Prostate gland (tissue), 2 donors: ENCODE measurements around the gene FAM162A.

Experiments used
- POLR2A ChIP-seq: fragments of 450-650 bp; IDR thresholded peaks from one replicate; pipeline ENCODE4 v1.6.1; 2016; ENCODE audit warnings: antibody characterized with exemption, mild to moderate bottlenecking
- TF ChIP-seq, protein P1 (sequence below), 4 experiments: fragments of 200-600 bp in 2 of 4; fragments of 450-650 bp in 2 of 4; sonication (generic) in 2 of 4; IDR thresholded peaks; 1 replicate in 3 of 4; 2 replicates in 1 of 4; pipeline ENCODE4 v1.5.1; 2016 to 2019; ENCODE audit warnings: antibody characterized with exemption in 4 of 4, mild to moderate bottlenecking in 2 of 4, moderate library complexity in 2 of 4

GRCh38 chr3:122389892-122390291 is 5.9 kb downstream of the FAM162A start:
- TF ChIP-seq, protein P1, sequence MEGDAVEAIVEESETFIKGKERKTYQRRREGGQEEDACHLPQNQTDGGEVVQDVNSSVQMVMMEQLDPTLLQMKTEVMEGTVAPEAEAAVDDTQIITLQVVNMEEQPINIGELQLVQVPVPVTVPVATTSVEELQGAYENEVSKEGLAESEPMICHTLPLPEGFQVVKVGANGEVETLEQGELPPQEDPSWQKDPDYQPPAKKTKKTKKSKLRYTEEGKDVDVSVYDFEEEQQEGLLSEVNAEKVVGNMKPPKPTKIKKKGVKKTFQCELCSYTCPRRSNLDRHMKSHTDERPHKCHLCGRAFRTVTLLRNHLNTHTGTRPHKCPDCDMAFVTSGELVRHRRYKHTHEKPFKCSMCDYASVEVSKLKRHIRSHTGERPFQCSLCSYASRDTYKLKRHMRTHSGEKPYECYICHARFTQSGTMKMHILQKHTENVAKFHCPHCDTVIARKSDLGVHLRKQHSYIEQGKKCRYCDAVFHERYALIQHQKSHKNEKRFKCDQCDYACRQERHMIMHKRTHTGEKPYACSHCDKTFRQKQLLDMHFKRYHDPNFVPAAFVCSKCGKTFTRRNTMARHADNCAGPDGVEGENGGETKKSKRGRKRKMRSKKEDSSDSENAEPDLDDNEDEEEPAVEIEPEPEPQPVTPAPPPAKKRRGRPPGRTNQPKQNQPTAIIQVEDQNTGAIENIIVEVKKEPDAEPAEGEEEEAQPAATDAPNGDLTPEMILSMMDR (IDR thresholded peaks at IDR 0.05): no peak
- no peak for TF ChIP-seq POLR2A
